ENCODE measurements around the gene SMPX. TPM values are rescaled to one million over a fixed set of nuclear protein-coding genes. Genes with fewer than 3 reads are reported as not detected.

SMPX gene
- total RNA-seq, 1 experiment from 2014 or later, result 16.8 TPM

- Histone ChIP-seq H3K4me1 (no peaks in the 10 kb centered on the region; the same call in none of the 2 replicates), H3K36me3 (no peaks in the 10 kb centered on the region), H3K4me3 (no peak overlapping the region), H3K9me3 (replicated peaks) (no peaks in the 10 kb centered on the region), H3K27me3 (no peaks in the 10 kb centered on the region), H3K27ac (no peak overlapping the region)
- DNase-seq, result no peak
Observed at GRCh38 chrX:21666252-21666651, 91.7 kb downstream of the SMPX start.

- Histone ChIP-seq H3K36me3 (no peaks in the 10 kb centered on the region), H3K4me1 (peaks cover 13% of the 10 kb centered on the region), H3K27ac (no peak overlapping the region), H3K9me3 (replicated peaks) (no peaks in the 10 kb centered on the region), H3K4me3 (no peak overlapping the region), H3K27me3 (no peaks in the 10 kb centered on the region)
- DNase-seq, result no peak
Observed at GRCh38 chrX:21662761-21663160, 95.2 kb downstream of the SMPX start.

GRCh38 chrX:21661316-21661715 is 96.6 kb downstream of the SMPX start:
- no peaks in the 10 kb centered on the region for H3K9me3 ChIP-seq (replicated peaks)
- peaks cover 13% of the 10 kb centered on the region for H3K4me1 ChIP-seq
- H3K36me3 ChIP-seq, result no peaks in the 10 kb centered on the region
- no peak for DNase-seq
- H3K27ac ChIP-seq, result no peak overlapping the region
- H3K4me3 ChIP-seq, result no peak overlapping the region
- no peaks in the 10 kb centered on the region for H3K27me3 ChIP-seq

GRCh38 chrX:21660156-21660555 is 97.8 kb downstream of the SMPX start:
- Histone ChIP-seq H3K27me3 (no peaks in the 10 kb centered on the region), H3K4me1 (peaks cover 13% of the 10 kb centered on the region), H3K36me3 (no peaks in the 10 kb centered on the region), H3K4me3 (no peak overlapping the region), H3K27ac (no peak overlapping the region), H3K9me3 (replicated peaks) (no peaks in the 10 kb centered on the region)
- DNase-seq, result peak in 1 of 2 experiments; percentile 29

GRCh38 chrX:21659320-21659719 is 98.6 kb downstream of the SMPX start:
- H3K27me3 ChIP-seq, result no peaks in the 10 kb centered on the region
- peak overlapping the region; percentile 35 for H3K27ac ChIP-seq
- H3K4me3 ChIP-seq, result no peak overlapping the region
- no peaks in the 10 kb centered on the region for H3K9me3 ChIP-seq (replicated peaks)
- no peak for DNase-seq
- no peaks in the 10 kb centered on the region for H3K36me3 ChIP-seq
- H3K4me1 ChIP-seq, result peaks cover 15% of the 10 kb centered on the region

- Histone ChIP-seq H3K27me3 (no peaks in the 10 kb centered on the region), H3K4me3 (no peak overlapping the region), H3K4me1 (peaks cover 15% of the 10 kb centered on the region), H3K9me3 (replicated peaks) (no peaks in the 10 kb centered on the region), H3K27ac (peak overlapping the region; percentile 35), H3K36me3 (no peaks in the 10 kb centered on the region)
- no peak for DNase-seq
Observed at GRCh38 chrX:21658746-21659145, 99.2 kb downstream of the SMPX start.

GRCh38 chrX:21658152-21658737 is 99.7 kb downstream of the SMPX start, which contains the start of gene KLHL34:
Gene KLHL34, minus strand, starts transcription at chrX:21658330. Its CDS starts 542 bp downstream, at chrX:21657788.
- Histone ChIP-seq H3K27me3 (no peaks in the 10 kb centered on the region), H3K4me3 (no peak within 1 kb of the TSS), H3K9me3 (replicated peaks) (no peaks in the 10 kb centered on the region), H3K36me3 (no peaks in the 10 kb centered on the region), H3K4me1 (peaks cover 15% of the 10 kb centered on the region), H3K27ac (peak within 1 kb of the TSS; percentile 35)
- no peak for DNase-seq

GRCh38 chrX:21657318-21658151 is 100.4 kb downstream of the SMPX start:
- H3K4me1 ChIP-seq, result peaks cover 15% of the 10 kb centered on the region
- H3K27me3 ChIP-seq, result no peaks in the 10 kb centered on the region
- no peaks in the 10 kb centered on the region for H3K9me3 ChIP-seq (replicated peaks)
- H3K4me3 ChIP-seq, result no peak overlapping the region
- no peak overlapping the region for H3K27ac ChIP-seq
- H3K36me3 ChIP-seq, result no peaks in the 10 kb centered on the region
- DNase-seq, result no peak

- Histone ChIP-seq H3K9me3 (replicated peaks) (no peaks in the 10 kb centered on the region), H3K36me3 (no peaks in the 10 kb centered on the region), H3K27me3 (no peaks in the 10 kb centered on the region), H3K27ac (no peak overlapping the region), H3K4me1 (peaks cover 15% of the 10 kb centered on the region), H3K4me3 (no peak overlapping the region)
- DNase-seq, result no peak
Observed at GRCh38 chrX:21656587-21657317, 101.2 kb downstream of the SMPX start.

Other genes starting within 250 kb of the SMPX start
- gene KLHL34, start 99.8 kb downstream of the SMPX start, total RNA-seq (2014; rRNA removed; shearing (Covaris generic)), result 0.03 TPM in 1 of 2 replicates, not detected in the other
- 14.0 and 14.6 TPM in 2 replicates for gene MBTPS2, start 81.5 kb upstream of the SMPX start, total RNA-seq (2014; rRNA removed; shearing (Covaris generic))
- 1.6 and 3.4 TPM in 2 replicates for gene YY2, start 97.9 kb upstream of the SMPX start, total RNA-seq (2014; rRNA removed; shearing (Covaris generic))
- 183 and 196 TPM in 2 replicates for gene SMS, start 182.6 kb upstream of the SMPX start, total RNA-seq (2014; rRNA removed; shearing (Covaris generic))

All from SJCRH30 (cell line).